ENCODE results near the gene ABTB2.
"Not testable (repeated sequence)": the region's sequence is repeated elsewhere in the genome, so short reads cannot be mapped to it uniquely, and the experiment has no call there.

Gene ABTB2

GRCh38 chr11:34185926-34186841 is 171.6 kb downstream of the ABTB2 start:
- DNase-seq (ENCODE audit: low read depth): no peak

- DNase-seq (ENCODE audit: low read depth): no peak
These were observed 173.2 kb downstream of the ABTB2 start for GRCh38 chr11:34184505-34185015.

GRCh38 chr11:34183848-34184391 is 173.9 kb downstream of the ABTB2 start:
- DNase-seq (ENCODE audit: low read depth): no peak

DNA sequence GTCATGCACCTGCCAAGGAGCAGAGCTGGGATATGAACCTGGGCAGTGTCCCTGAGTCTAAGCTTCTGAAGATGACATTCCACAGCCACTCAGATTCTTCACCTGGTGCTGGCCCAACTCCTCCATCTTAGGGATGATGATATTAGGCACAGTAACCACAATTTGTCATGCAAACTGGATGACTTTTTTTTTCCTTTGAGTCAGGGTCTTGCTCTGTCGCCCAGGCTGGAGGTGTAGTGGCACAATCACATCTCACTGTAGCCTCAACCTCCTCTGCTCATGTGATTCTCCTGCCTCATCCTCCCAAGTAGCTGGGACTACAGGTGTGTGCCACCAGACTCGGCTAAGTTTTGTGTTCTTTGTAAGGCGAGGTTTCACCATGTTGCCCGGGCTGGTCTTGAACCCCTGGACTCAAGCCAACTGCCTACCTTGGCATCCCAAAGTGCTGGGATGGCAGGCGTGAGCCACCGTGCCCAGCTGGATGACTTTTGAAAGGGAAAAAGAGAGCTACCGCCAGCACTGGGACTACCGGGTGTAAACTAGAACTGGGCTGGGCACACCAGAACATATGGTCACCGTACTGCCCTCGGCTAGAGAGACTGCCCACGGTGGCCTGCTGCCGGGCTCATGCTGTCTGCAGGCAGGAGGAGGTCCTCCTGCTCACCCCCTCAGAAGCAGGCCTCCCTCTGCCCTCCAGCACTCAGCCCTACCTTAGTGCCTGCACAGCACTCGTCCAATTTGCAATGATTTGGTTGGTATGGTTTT is 174.7 kb downstream of the ABTB2 start:
- no peak for DNase-seq (ENCODE audit: low read depth)

DNA sequence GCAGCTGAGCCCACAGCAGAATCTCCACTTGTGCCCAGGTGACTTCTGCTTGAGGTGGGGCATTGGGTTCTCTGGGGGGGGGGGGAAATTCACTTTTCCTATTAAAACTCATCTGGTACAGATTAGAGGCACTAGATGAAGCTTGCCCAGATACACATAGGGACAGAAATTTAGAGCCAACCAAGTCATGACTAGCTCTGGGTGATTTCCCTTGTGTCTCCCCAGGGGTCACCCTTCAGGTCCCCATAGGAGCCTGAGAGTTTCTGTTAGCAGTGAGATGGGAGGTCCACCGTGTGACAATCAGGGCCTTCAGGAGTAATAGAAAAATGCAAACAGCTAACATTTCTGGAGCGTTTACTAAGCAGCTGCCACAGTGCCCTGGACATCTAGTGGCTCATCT is 175.4 kb downstream of the ABTB2 start:
- DNase-seq (ENCODE audit: low read depth): no peak

- DNase-seq (ENCODE audit: low read depth): no peak
These were observed 175.9 kb downstream of the ABTB2 start for GRCh38 chr11:34181856-34182405.

GRCh38 chr11:34181251-34181650 is 176.6 kb downstream of the ABTB2 start:
- DNase-seq (ENCODE audit: low read depth): no peak

GRCh38 chr11:34180814-34181165 is 177.0 kb downstream of the ABTB2 start:
- not testable (repeated sequence) for DNase-seq (ENCODE audit: low read depth)

GRCh38 chr11:34180040-34180813 is 177.6 kb downstream of the ABTB2 start:
- DNase-seq (ENCODE audit: low read depth): no peak

GRCh38 chr11:34179026-34179675 is 178.7 kb downstream of the ABTB2 start:
- DNase-seq (ENCODE audit: low read depth): no peak

GRCh38 chr11:34178209-34178821 is 179.5 kb downstream of the ABTB2 start:
- no peak for DNase-seq (ENCODE audit: low read depth)

DNA sequence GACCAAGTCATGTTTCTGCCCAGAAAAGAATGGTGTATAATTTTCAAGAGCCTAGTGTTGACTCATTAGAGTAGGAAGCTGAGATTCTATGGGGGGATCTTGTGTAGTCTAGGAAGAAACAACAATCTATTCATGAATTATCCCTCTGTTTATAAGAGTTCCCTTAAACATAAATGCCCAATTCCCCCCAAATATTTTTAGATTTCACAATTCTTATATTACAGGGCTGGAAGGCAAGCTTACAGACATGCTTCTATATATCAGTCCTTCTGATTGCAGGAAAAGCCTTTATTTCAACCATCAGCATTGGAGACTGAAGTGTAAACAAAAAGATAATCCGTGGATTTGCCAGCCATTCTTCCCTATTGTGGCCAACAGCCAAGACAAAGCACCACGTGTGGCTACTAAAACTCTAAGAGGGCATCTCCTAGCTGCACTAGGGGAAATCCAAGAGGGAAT is 181.0 kb downstream of the ABTB2 start:
- DNase-seq (ENCODE audit: low read depth): no peak

GRCh38 chr11:34175284-34176019 is 182.4 kb downstream of the ABTB2 start:
- no peak for DNase-seq (ENCODE audit: low read depth)

DNA sequence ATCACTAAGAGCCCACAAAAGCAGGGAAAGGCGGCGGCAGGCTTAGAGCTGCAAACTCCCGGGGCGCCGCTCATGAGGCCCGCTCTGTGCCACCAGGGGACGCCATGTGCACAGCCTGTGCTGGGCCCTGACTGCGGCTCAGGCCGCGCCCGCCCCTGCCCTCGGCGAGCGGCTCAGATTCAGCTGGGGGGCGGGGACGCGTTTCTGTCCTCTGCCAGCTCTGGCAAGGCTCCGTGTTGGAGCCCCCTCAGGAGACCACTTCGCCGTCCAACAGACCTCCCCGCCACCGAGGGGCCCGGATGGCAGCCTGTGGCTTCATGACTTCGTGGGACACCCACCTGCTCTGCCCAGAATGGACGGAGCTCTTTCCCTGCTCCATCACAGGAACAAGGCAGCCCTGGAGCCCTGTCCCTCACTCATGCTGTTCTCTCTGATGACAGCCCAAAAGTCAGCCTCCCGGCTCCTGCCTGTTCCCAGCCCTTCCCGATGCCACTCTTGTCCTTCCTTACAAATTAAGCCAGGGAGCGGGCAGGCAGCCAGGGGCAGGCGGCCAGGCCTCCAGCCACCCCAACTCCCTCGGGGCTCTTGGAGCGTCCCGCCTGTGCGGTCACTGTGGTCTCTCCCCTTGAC is 183.3 kb downstream of the ABTB2 start:
- DNase-seq (ENCODE audit: low read depth): no peak

DNA sequence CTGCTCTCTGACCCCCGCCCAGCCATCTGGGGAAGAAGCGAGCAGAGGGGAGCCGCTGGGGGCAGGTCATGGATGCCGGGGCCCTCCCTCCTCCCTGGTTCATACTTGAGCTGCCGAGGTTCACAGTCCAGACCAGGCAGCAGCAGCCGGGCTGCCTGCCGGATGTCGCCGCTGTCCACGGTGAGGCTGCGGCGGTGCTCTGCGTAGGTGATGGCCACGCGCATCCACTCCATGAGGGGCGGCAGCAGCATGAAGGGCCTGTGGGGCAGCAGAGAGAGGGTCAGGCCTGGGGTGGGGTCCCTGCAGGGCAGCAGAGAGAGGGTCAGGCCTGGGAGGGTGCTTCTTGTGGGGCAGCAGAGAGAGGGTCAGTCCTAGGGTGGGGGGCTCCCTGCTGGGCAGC is 184.8 kb downstream of the ABTB2 start:
- DNase-seq (ENCODE audit: low read depth): no peak

GRCh38 chr11:34169686-34170085 is 188.1 kb downstream of the ABTB2 start:
- DNase-seq (ENCODE audit: low read depth): no peak

DNA sequence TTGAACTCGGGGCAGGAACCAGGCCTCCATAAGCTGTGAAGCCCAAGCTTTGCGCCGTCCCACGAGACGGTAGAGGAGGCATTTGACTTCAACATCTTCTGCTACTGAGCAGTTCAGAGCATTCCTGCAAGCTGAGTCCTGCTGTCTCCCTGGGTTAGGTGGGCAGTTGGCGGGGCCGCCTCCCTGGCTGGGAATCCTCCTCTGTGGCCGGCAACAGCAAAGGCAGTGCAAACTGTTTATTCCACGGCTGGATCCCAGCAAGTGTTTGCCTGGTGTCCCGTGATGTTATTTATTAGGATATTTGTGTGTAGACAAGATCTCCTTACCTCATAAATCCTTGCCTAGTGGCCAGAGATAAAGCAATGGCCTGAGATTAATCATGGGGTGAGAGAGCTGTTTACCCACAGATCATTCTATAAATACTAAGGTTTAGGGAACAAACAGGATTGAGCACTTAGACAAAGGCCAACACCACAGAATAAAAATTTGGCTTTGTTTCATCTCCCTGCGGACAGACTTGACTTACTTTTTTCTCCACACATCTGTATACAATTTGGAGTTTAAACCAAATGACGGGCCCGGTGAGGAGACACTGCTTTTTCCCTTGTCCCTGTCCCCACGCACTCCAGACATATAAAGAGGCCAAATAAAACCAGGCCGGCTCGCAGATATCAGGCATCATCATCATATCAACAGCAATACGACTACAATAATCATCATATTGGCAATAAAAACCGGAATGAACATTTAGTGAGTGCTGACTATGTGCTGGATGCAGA is 189.0 kb downstream of the ABTB2 start:
- DNase-seq (ENCODE audit: low read depth): no peak

GRCh38 chr11:34167961-34168360 is 189.8 kb downstream of the ABTB2 start:
- no peak for DNase-seq (ENCODE audit: low read depth)
